B cell (primary cell): ENCODE measurements around the gene PTGES3. TPM values are rescaled to one million over a fixed set of nuclear protein-coding genes. Genes with fewer than 3 reads are reported as not detected.
A peak's percentile ranks its signal among the peaks of the same experiment; 100 is the strongest.

Source experiments
- ATAC-seq: fragments of 200-7000 bp; cut with Tn5 transposase; one replicate; pipeline ENCODE4 v1.10.0; 2021; ENCODE audit warnings: low read depth, mild to moderate bottlenecking, moderate number of reproducible peaks, moderate library complexity
- CTCF ChIA-PET: fragments of 350-600 bp; sonication (Branson Sonifier 250); formaldehyde crosslinking; loops from one replicate; lab custom pipeline; 2021; ENCODE audit warnings: antibody characterized with exemption, inconsistent platforms; lab: Charles Lee
- POLR2A ChIA-PET: fragments of 350-600 bp; sonication (Branson Sonifier 250); formaldehyde crosslinking; loops from one replicate; lab custom pipeline; 2021; ENCODE audit warnings: antibody characterized with exemption; lab: Charles Lee
- DNase-seq: peaks from one replicate; pipeline ENCODE4 v3.0.0; 2013
- H2AFZ ChIP-seq: 2 replicates; pipeline ENCODE4 v1.6.1; 2012; ENCODE audit warnings: mild to moderate bottlenecking, low read depth, low read length; ENCODE audit not compliant: insufficient read depth, poor library complexity, severe bottlenecking
- H3K27ac ChIP-seq, 2 donors: 1 replicate in 1 of 2; 2 replicates in 1 of 2; pipeline ENCODE4 v1.5.1; 2012 to 2013; ENCODE audit warnings: low read length in 2 of 2, mild to moderate bottlenecking in 2 of 2, moderate library complexity in 1 of 2
- H3K27me3 ChIP-seq, 4 experiments: fragments of 200-600 bp in 1 of 4; sonication (generic) in 1 of 4; replicated peaks in 1 of 4; 1 replicate in 2 of 4; 2 replicates in 2 of 4; pipeline versions ENCODE4 v1.6.1 to v1.7.0; 2013 to 2016; ENCODE audit warnings: low read length in 3 of 4, mild to moderate bottlenecking in 2 of 4, mixed read lengths in 1 of 4, moderate library complexity in 1 of 4; ENCODE audit not compliant: insufficient read depth in 4 of 4, control insufficient read depth in 3 of 4; ENCODE audit errors: control extremely low read depth in 1 of 4
- H3K36me3 ChIP-seq, 2 experiments: replicated peaks in 1 of 2; 1 replicate in 1 of 2; 2 replicates in 1 of 2; pipeline versions ENCODE4 v1.6.1 to v1.7.1; 2013; ENCODE audit warnings: low read length in 1 of 2; ENCODE audit not compliant: insufficient read depth in 2 of 2, control insufficient read depth in 1 of 2; ENCODE audit errors: control extremely low read depth in 1 of 2, extremely low read depth in 1 of 2
- H3K4me1 ChIP-seq, 2 donors: fragments of 200-600 bp in 1 of 2; sonication (generic) in 1 of 2; 1 replicate in 1 of 2; 2 replicates in 1 of 2; pipeline versions ENCODE4 v1.5.1 to v1.6.1; 2013 to 2017; ENCODE audit warnings: low read length in 2 of 2; ENCODE audit not compliant: control insufficient read depth in 2 of 2, insufficient read depth in 2 of 2
- H3K4me2 ChIP-seq: replicated peaks from 2 replicates; pipeline ENCODE3; 2012; ENCODE audit warnings: mild to moderate bottlenecking, low read depth, low read length; ENCODE audit not compliant: poor library complexity, severe bottlenecking
- H3K4me3 ChIP-seq, 5 experiments: fragments of 200-600 bp in 1 of 5; sonication (generic) in 1 of 5; 1 replicate in 3 of 5; 2 replicates in 2 of 5; pipeline versions ENCODE4 v1.5.1 to v1.7.0; 2011 to 2016; ENCODE audit warnings: low read length in 4 of 5, mild to moderate bottlenecking in 4 of 5, low read depth in 2 of 5, control low read depth in 1 of 5, moderate library complexity in 1 of 5; ENCODE audit not compliant: insufficient read depth in 1 of 5; ENCODE audit errors: control extremely low read depth in 1 of 5, extremely low read depth in 1 of 5
- H3K79me2 ChIP-seq: fragments of 200-600 bp; sonication (generic); one replicate; pipeline ENCODE4 v1.6.0; 2016; ENCODE audit warnings: low read length; ENCODE audit not compliant: control insufficient read depth, insufficient read depth
- H3K9ac ChIP-seq: fragments of 200-600 bp; sonication (generic); 2 replicates; pipeline ENCODE4 v1.6.1; 2017; ENCODE audit warnings: mild to moderate bottlenecking, low read length, moderate library complexity
- H3K9me3 ChIP-seq, 3 donors: one replicate each; pipeline versions ENCODE4 v1.6.1 to v1.7.1; 2013; ENCODE audit warnings: low read length in 2 of 3; ENCODE audit not compliant: control insufficient read depth in 2 of 3, insufficient read depth in 1 of 3; ENCODE audit errors: control extremely low read depth in 1 of 3
- H4K20me1 ChIP-seq: 2 replicates; pipeline ENCODE4 v1.6.0; 2012; ENCODE audit warnings: mild to moderate bottlenecking, low read length; ENCODE audit not compliant: insufficient read depth, control insufficient read depth, poor library complexity, severe bottlenecking
- H3K27ac Mint-ChIP-seq: one replicate; pipeline ENCODE4 v1.8.0; 2021; ENCODE audit warnings: mixed read lengths
- H3K27me3 Mint-ChIP-seq: one replicate; pipeline ENCODE4 v1.8.0; 2021; ENCODE audit warnings: mixed read lengths
- H3K4me1 Mint-ChIP-seq: one replicate; pipeline ENCODE4 v1.8.0; 2021; ENCODE audit warnings: mixed read lengths
- H3K4me3 Mint-ChIP-seq: one replicate; pipeline ENCODE4 v1.8.0; 2021; ENCODE audit warnings: mixed read lengths
- H3K9me3 Mint-ChIP-seq: one replicate; pipeline ENCODE4 v1.8.0; 2022; ENCODE audit warnings: mixed read lengths; ENCODE audit not compliant: insufficient read depth
- EZH2 ChIP-seq: IDR thresholded peaks from 2 replicates; pipeline ENCODE4 v1.6.1; 2012; ENCODE audit warnings: borderline replicate concordance, low read depth, mild to moderate bottlenecking, moderate library complexity, low read length; ENCODE audit not compliant: insufficient read depth, poor library complexity, severe bottlenecking
- whole genome bisulfite sequencing: methylation state at CpG from one replicate; pipeline ENCODE4 v1.1.5; 2013; ENCODE audit warnings: missing lambda C conversion rate; ENCODE audit not compliant: insufficient coverage; 5-methylcytosine and 5-hydroxymethylcytosine counted together
- intact Hi-C: fragments of 100-400 bp; cut with micrococcal nuclease; formaldehyde crosslinking; loops from one replicate; pipeline ENCODE4 v1.10.0; 2022
- polyA plus RNA-seq: library from polyadenylated mRNA; depleted of rRNA; stranded (reverse); fragments of >200 nt; gene quantifications from 2 replicates; pipeline ENCODE4 v1.2.3, GENCODE V29; 2012
- total RNA-seq, 2 donors: library from RNA; stranded (reverse); fragments of 120-200 nt in 1 of 2; gene quantifications; 1 replicate in 1 of 2; 2 replicates in 1 of 2; pipeline versions ENCODE4 v1.2.3 to v1.2.4, GENCODE V29; 2013 to 2022
- TF ChIP-seq, protein P1 (sequence below): fragments of 200-600 bp; IDR thresholded peaks from one replicate; pipeline ENCODE4 v1.8.0; 2022; ENCODE audit warnings: antibody characterized with exemption, mild to moderate bottlenecking

The PTGES3 gene
- total and polyA plus RNA-seq, 2 donors (not counting 1 experiment from before 2014, with no cell fraction given) = 35.3 to 121 TPM

DNA sequence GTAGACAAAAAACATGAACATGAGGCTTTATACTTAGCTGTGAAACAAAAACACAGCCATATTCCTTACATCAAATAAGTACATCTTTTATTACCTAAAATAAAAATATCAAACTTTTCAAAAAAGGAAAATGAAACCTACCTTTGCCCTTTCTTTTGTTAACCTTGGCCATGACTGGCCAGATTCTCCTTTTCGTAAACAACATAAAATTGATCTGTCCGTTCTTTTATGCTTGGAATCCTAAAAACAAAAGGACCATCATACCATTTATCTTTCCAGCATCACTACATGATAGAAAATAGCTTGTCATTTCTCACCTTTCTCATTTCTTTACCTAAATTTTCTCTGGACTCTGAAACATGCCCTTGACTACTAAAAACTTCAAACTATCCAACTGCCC is 16.5 kb downstream of the PTGES3 start:
- Mint-ChIP-seq H3K9me3 (no peaks in the 10 kb centered on the region), H3K27me3 (no peaks in the 10 kb centered on the region), H3K27ac (no peak overlapping the region), H3K4me3 (no peak overlapping the region), H3K4me1 (peaks cover 23% of the 10 kb centered on the region)
- CTCF ChIA-PET = no interaction called here
- POLR2A ChIA-PET = no interaction called here
- Histone ChIP-seq H3K36me3 (peaks cover 18 to 58% of the 10 kb centered on the region in 2 experiments), H4K20me1 (peaks cover 87% of the 10 kb centered on the region), H2AFZ (no peak overlapping the region), H3K9ac (no peak overlapping the region), H3K27ac (no peak overlapping the region), H3K9me3 (no peaks in the 10 kb centered on the region), H3K4me3 (no peak overlapping the region), H3K4me1 (no peaks in the 10 kb centered on the region), H3K4me2 (no peak overlapping the region), H3K79me2 (peaks cover 93% of the 10 kb centered on the region), H3K27me3 (no peaks in the 10 kb centered on the region)
- intact Hi-C loops = no loop called here
- no peak for TF ChIP-seq EZH2
- TF ChIP-seq, protein P1, sequence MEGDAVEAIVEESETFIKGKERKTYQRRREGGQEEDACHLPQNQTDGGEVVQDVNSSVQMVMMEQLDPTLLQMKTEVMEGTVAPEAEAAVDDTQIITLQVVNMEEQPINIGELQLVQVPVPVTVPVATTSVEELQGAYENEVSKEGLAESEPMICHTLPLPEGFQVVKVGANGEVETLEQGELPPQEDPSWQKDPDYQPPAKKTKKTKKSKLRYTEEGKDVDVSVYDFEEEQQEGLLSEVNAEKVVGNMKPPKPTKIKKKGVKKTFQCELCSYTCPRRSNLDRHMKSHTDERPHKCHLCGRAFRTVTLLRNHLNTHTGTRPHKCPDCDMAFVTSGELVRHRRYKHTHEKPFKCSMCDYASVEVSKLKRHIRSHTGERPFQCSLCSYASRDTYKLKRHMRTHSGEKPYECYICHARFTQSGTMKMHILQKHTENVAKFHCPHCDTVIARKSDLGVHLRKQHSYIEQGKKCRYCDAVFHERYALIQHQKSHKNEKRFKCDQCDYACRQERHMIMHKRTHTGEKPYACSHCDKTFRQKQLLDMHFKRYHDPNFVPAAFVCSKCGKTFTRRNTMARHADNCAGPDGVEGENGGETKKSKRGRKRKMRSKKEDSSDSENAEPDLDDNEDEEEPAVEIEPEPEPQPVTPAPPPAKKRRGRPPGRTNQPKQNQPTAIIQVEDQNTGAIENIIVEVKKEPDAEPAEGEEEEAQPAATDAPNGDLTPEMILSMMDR = no peak
- ATAC-seq = no peak
- WGBS = 100% methylated on average over 2 of the region's 2 CpGs
- DNase-seq = no peak

DNA sequence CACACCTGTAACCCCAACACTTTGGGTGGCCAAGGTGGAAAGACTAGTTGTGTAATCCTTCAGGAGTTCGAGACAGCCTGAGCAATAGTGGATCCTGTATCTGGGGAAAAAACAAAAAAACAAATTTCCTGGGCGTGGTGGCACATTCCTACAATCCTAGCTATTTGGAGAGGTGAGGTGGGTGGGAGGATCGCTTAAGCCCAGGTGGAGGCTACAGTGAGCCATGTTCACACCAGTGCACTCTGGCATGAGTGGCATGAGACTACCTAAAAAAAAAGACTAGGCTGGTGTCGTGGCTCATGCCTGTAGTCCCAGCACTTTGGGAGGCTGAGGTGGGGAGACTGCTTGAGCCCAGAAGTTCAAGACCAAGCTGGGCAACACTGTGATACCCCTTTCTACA is 17.2 kb downstream of the PTGES3 start:
- POLR2A ChIA-PET = interaction anchor here (0.6 to 1.3 kb wide), 3 partner anchors 9 to 20 kb away, joined by 3 to 5 read pairs (median 3); no protein-coding TSS in a partner anchor
- H4K20me1 ChIP-seq = peaks cover 82% of the 10 kb centered on the region

More for the DNA sequence above, 17.2 kb downstream of the PTGES3 start:
- Histone ChIP-seq H3K36me3 (peaks cover 18 to 66% of the 10 kb centered on the region in 2 experiments), H3K9ac (no peak overlapping the region), H3K27me3 (no peaks in the 10 kb centered on the region), H3K4me2 (no peak overlapping the region), H3K79me2 (peaks cover 85% of the 10 kb centered on the region), H3K4me3 (no peak overlapping the region), H2AFZ (no peak overlapping the region), H3K4me1 (no peaks in the 10 kb centered on the region), H3K9me3 (no peaks in the 10 kb centered on the region), H3K27ac (no peak overlapping the region)
- Mint-ChIP-seq H3K27ac (peak overlapping the region; percentile 20), H3K27me3 (no peaks in the 10 kb centered on the region), H3K9me3 (no peaks in the 10 kb centered on the region), H3K4me3 (no peak overlapping the region), H3K4me1 (peaks cover 18% of the 10 kb centered on the region)
- 93% methylated on average over 3 of the region's 4 CpGs for WGBS
- CTCF ChIA-PET = interaction anchor here (1.5 kb wide), 1 partner anchor 157 kb away, joined by 5 read pairs; no protein-coding TSS in a partner anchor
- ATAC-seq = no peak
- intact Hi-C loops = no loop called here
- DNase-seq = no peak
- TF ChIP-seq EZH2 = no peak
- TF ChIP-seq, protein P1 = no peak
